Liver (tissue), 6 donors: Measurements from ENCODE around the gene UBAP1L. TPM values are rescaled to one million over a fixed set of nuclear protein-coding genes. Genes with fewer than 3 reads are reported as not detected.

Source experiments
- CTCF ChIP-seq: fragments of 150-350 bp; IDR thresholded peaks from 2 replicates; pipeline ENCODE4 v1.5.1; 2017; ENCODE audit warnings: improper control_type of control experiment, low read depth, low read length; ENCODE audit not compliant: missing input control
- FOXA2 ChIP-seq: IDR thresholded peaks from 2 replicates; pipeline ENCODE4 v1.6.1; 2016; ENCODE audit warnings: antibody characterized with exemption
- GABPA ChIP-seq, 2 donors: IDR thresholded peaks in 1 of 2; conservative IDR thresholded peaks in 1 of 2; 2 replicates each; pipeline ENCODE4 v1.6.1; 2016; ENCODE audit warnings: antibody characterized with exemption in 2 of 2, mild to moderate bottlenecking in 1 of 2, moderate library complexity in 1 of 2
- MAX ChIP-seq: IDR thresholded peaks from 2 replicates; pipeline ENCODE4 v1.6.1; 2016; ENCODE audit warnings: antibody characterized with exemption
- polyA plus RNA-seq, 2 donors: library from polyadenylated mRNA; stranded (reverse) in 1 of 2; unstranded in 1 of 2; fragments of 200-250 nt in 1 of 2; fragments of >200 nt in 1 of 2; fragmentation: Nextera tagmentation in 1 of 2; extraction: Ambion mirVana in 1 of 2; gene quantifications; one replicate each; pipeline versions ENCODE4 v1.2.1 to v1.2.3, GENCODE V29; 2013 to 2015
- small RNA-seq: library from RNA; depleted of rRNA; stranded (forward); fragments of <200 nt; gene quantifications from one replicate; pipeline ENCODE3, GENCODE V24; 2014
- total RNA-seq, 2 donors: library from RNA; depleted of rRNA; stranded (reverse); fragments of >200 nt; gene quantifications; one replicate each; pipeline ENCODE4 v1.2.3, GENCODE V29; 2014
- donor health status: healthy.
- donor health status: healthy.
- donor health status: healthy.

The UBAP1L gene
- total and polyA plus RNA-seq, 4 donors = 0.57 to 6.9 (median 0.90) TPM

- TF ChIP-seq CTCF = no peak
- TF ChIP-seq FOXA2 = no peak
- no peak for TF ChIP-seq MAX
- TF ChIP-seq GABPA (IDR thresholded peaks at IDR 0.05 in 1 of 2, conservative IDR thresholded peaks at IDR 0.05 in 1 of 2) = no peak
Measured at GRCh38 chr15:65042776-65043327, 72.1 kb downstream of the UBAP1L start (continued).

Small RNAs within 50 kb of the gene (small RNA-seq; reads per million reads assigned to genes)
- not detected for gene AC013553.1

Other genes with a start within 250 kb of the UBAP1L start
- gene ANKDD1A, start 203.3 kb downstream of the UBAP1L start, total RNA-seq = 1 to 10 TPM in 1 of 2 donors, under 1 TPM in 1; 0.65 to 1.0 TPM
- under 1 TPM; 0.32 to 0.53 TPM for gene ANKDD1A, start 203.3 kb downstream of the UBAP1L start, polyA plus RNA-seq
- gene SPG21, start 125.3 kb downstream of the UBAP1L start, total RNA-seq = 10 to 100 TPM; 27.4 to 43.2 TPM
- 10 to 100 TPM; 39.2 to 50.7 TPM for gene SPG21, start 125.3 kb downstream of the UBAP1L start, polyA plus RNA-seq
- 10 to 100 TPM in 1 of 2 donors, 1 to 10 TPM in 1; 6.8 to 14.7 TPM for gene MTFMT, start 85.6 kb downstream of the UBAP1L start, total RNA-seq
- 1 to 10 TPM; 8.1 to 8.7 TPM for gene MTFMT, start 85.6 kb downstream of the UBAP1L start, polyA plus RNA-seq
- gene SLC51B, start 69.8 kb downstream of the UBAP1L start, total RNA-seq = 1 to 10 TPM in 1 of 2 donors, under 1 TPM in 1; 0.25 to 2.1 TPM
- 1 to 10 TPM in 1 of 2 donors, under 1 TPM in 1; 0.33 to 1.9 TPM for gene SLC51B, start 69.8 kb downstream of the UBAP1L start, polyA plus RNA-seq
- under 1 TPM; 0.70 to 0.92 TPM for gene RASL12, start 47.2 kb downstream of the UBAP1L start, total RNA-seq
- under 1 TPM; 0.50 to 0.57 TPM for gene RASL12, start 47.2 kb downstream of the UBAP1L start, polyA plus RNA-seq
- gene KBTBD13, start 38.5 kb downstream of the UBAP1L start, total RNA-seq = not detected
- not detected for gene KBTBD13, start 38.5 kb downstream of the UBAP1L start, polyA plus RNA-seq
- gene PDCD7, start 18.6 kb upstream of the UBAP1L start, total RNA-seq = 1 to 10 TPM; 8.5 to 9.5 TPM
- 1 to 10 TPM; 3.0 to 4.9 TPM for gene PDCD7, start 18.6 kb upstream of the UBAP1L start, polyA plus RNA-seq
- gene CLPX, start 70.1 kb upstream of the UBAP1L start, total RNA-seq = 10 to 100 TPM; 39.0 to 79.4 TPM
- gene CLPX, start 70.1 kb upstream of the UBAP1L start, polyA plus RNA-seq = 10 to 100 TPM; 24.8 to 43.1 TPM
- 1 to 10 TPM in 1 of 2 donors, under 1 TPM in 1; 0.28 to 2.6 TPM for gene CILP, start 96.3 kb upstream of the UBAP1L start, total RNA-seq
- gene CILP, start 96.3 kb upstream of the UBAP1L start, polyA plus RNA-seq = under 1 TPM; 0.36 to 0.52 TPM
- 1 to 10 TPM; 4.0 to 5.5 TPM for gene PARP16, start 171.7 kb upstream of the UBAP1L start, total RNA-seq
- 1 to 10 TPM; 5.9 to 6.9 TPM for gene PARP16, start 171.7 kb upstream of the UBAP1L start, polyA plus RNA-seq
- gene RNU5A-1, start 180.9 kb upstream of the UBAP1L start, total RNA-seq = not detected
- gene RNU5A-1, start 180.9 kb upstream of the UBAP1L start, polyA plus RNA-seq = not detected
- gene RNU5B-1, start 189.5 kb upstream of the UBAP1L start, total RNA-seq = not detected
- not detected for gene RNU5B-1, start 189.5 kb upstream of the UBAP1L start, polyA plus RNA-seq